Esophagus (tissue), 2 donors: ENCODE measurements around the gene FNDC3B. TPM values are rescaled to one million over a fixed set of nuclear protein-coding genes. Genes with fewer than 3 reads are reported as not detected.

Experiments
- H3K27ac ChIP-seq, 2 donors: one replicate each; pipeline ENCODE4 v1.5.1; 2013; ENCODE audit warnings: low read depth in 2 of 2, mild to moderate bottlenecking in 2 of 2, inconsistent platforms in 1 of 2, low read length in 1 of 2, moderate library complexity in 1 of 2
- H3K27me3 ChIP-seq, 2 donors: one replicate each; pipeline ENCODE4 v1.6.1; 2013; ENCODE audit warnings: low read length in 2 of 2, control low read depth in 1 of 2, mild to moderate bottlenecking in 1 of 2; ENCODE audit not compliant: insufficient read depth in 2 of 2, control insufficient read depth in 1 of 2
- H3K36me3 ChIP-seq, 2 donors: one replicate each; pipeline ENCODE4 v1.6.1; 2013; ENCODE audit warnings: low read length in 1 of 2; ENCODE audit not compliant: control insufficient read depth in 2 of 2, insufficient read depth in 2 of 2
- H3K4me1 ChIP-seq, 2 donors: one replicate each; pipeline ENCODE4 v1.6.1; 2013; ENCODE audit warnings: low read length in 1 of 2; ENCODE audit not compliant: control insufficient read depth in 2 of 2, insufficient read depth in 2 of 2
- H3K4me3 ChIP-seq, 2 donors: one replicate each; pipeline ENCODE4 v1.5.1; 2013; ENCODE audit warnings: low read length in 2 of 2, mild to moderate bottlenecking in 2 of 2, low read depth in 1 of 2, moderate library complexity in 1 of 2
- H3K9me3 ChIP-seq, 2 donors: one replicate each; pipeline ENCODE4 v1.6.1; 2013; ENCODE audit warnings: mild to moderate bottlenecking in 2 of 2, low read depth in 1 of 2, low read length in 1 of 2, moderate library complexity in 1 of 2; ENCODE audit not compliant: control insufficient read depth in 2 of 2, insufficient read depth in 1 of 2
- WGBS, 2 donors: extraction: QIAGEN DNeasy Blood & Tissue Kit; methylation state at CpG; one replicate each; pipeline ENCODE4 v1.1.7; 2013; 5-methylcytosine and 5-hydroxymethylcytosine counted together
- polyA plus RNA-seq, 2 donors: library from polyadenylated mRNA; stranded (reverse); fragments of 200-250 nt; gene quantifications; one replicate each; pipeline ENCODE4 v1.2.3, GENCODE V29; 2013
- donor health status: healthy with polysubstance abuse.
- donor health status: Bipolar disorder and iron deficiency.

FNDC3B gene
- polyA plus RNA-seq, 2 donors = 2.8 to 3.3 TPM

DNA sequence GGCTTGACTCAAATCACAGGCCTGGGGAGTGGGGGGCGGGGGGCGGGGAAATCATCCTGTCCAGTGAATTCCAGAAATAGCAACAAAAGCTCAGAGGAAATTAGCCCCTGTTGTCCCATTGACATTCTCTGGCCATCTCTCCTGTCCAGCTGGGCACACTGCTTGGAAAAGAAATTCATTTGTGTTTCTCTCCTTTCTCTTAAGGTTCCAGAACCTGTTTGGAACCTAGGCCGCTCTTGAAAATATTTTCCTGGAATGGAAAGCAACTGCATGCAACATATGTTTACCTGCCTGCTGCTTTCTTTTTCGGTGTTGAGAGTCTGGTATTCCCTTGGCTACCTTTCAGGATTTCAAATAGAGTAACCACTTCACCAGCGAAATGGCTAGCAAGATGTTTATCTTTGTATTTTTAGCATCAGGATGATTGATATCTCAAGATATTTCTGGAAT is 239.8 kb downstream of the FNDC3B start:
- H3K27ac ChIP-seq = no peak overlapping the region
- H3K4me1 ChIP-seq = no peaks in the 10 kb centered on the region
- WGBS, 2 donors = 50 to 52% methylated on average over 5 of the region's 5 CpGs

GRCh38 chr3:172279974-172280373 is 240.6 kb downstream of the FNDC3B start:
- H3K27ac ChIP-seq = no peak overlapping the region
- H3K9me3 ChIP-seq = no peaks in the 10 kb centered on the region
- H3K27me3 ChIP-seq = no peaks in the 10 kb centered on the region
- no peaks in the 10 kb centered on the region for H3K4me1 ChIP-seq
- no peak overlapping the region for H3K4me3 ChIP-seq
- 89 to 91% methylated on average over 8 of the region's 8 CpGs for WGBS, 2 donors
- no peaks in the 10 kb centered on the region for H3K36me3 ChIP-seq

More for the DNA sequence above, 239.8 kb downstream of the FNDC3B start:
- Histone ChIP-seq H3K27me3 (no peaks in the 10 kb centered on the region), H3K9me3 (no peaks in the 10 kb centered on the region), H3K4me3 (no peak overlapping the region), H3K36me3 (no peaks in the 10 kb centered on the region)

DNA sequence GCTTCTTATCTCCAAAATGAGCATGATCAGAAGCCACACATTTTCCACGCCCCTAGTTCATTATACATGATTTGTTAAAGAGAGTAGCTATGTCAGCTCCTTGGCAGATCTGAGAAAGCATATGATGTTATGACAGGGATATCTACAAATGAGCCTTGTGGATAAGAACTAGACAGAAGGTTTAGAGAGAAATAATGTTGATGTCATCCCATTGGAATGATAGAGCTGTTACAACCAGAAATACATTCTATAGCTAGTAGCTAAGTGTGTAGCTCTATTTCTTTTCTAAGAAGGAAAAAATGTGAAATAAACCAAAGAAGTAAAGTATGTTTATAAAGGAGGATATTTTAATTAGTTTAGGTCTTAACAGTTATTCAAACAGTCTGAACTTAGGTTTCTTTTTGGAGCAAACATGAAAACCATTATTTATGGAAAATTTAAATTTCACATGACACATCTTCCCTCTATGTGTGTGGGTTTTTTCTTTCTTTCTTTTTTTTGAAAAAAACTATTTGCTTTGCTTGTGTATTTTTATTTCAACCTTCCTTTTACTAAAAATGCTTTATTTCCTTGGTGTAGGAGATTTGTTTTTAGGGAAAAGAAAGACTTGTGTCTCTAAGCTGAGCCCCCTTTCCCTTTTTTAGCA is 241.2 kb downstream of the FNDC3B start:
- no peak overlapping the region for H3K27ac ChIP-seq
- no peaks in the 10 kb centered on the region for H3K36me3 ChIP-seq
- 63 to 78% methylated on average over 1 of the region's 1 CpG for WGBS, 2 donors
- no peaks in the 10 kb centered on the region for H3K4me1 ChIP-seq
- no peak overlapping the region for H3K4me3 ChIP-seq
- H3K9me3 ChIP-seq = no peaks in the 10 kb centered on the region
- H3K27me3 ChIP-seq = no peaks in the 10 kb centered on the region

GRCh38 chr3:172281884-172282283 is 242.5 kb downstream of the FNDC3B start:
- H3K36me3 ChIP-seq = no peaks in the 10 kb centered on the region
- H3K27ac ChIP-seq = no peak overlapping the region
- H3K9me3 ChIP-seq = no peaks in the 10 kb centered on the region
- H3K4me1 ChIP-seq = no peaks in the 10 kb centered on the region
- H3K27me3 ChIP-seq = no peaks in the 10 kb centered on the region
- WGBS, 2 donors = 89 to 91% methylated on average over 7 of the region's 7 CpGs
- no peak overlapping the region for H3K4me3 ChIP-seq

GRCh38 chr3:172282850-172283249 is 243.5 kb downstream of the FNDC3B start:
- Histone ChIP-seq H3K27ac (no peak overlapping the region), H3K4me3 (no peak overlapping the region), H3K4me1 (no peaks in the 10 kb centered on the region), H3K9me3 (no peaks in the 10 kb centered on the region), H3K27me3 (no peaks in the 10 kb centered on the region), H3K36me3 (no peaks in the 10 kb centered on the region)
- 81 to 88% methylated on average over 3 of the region's 3 CpGs for WGBS, 2 donors

DNA sequence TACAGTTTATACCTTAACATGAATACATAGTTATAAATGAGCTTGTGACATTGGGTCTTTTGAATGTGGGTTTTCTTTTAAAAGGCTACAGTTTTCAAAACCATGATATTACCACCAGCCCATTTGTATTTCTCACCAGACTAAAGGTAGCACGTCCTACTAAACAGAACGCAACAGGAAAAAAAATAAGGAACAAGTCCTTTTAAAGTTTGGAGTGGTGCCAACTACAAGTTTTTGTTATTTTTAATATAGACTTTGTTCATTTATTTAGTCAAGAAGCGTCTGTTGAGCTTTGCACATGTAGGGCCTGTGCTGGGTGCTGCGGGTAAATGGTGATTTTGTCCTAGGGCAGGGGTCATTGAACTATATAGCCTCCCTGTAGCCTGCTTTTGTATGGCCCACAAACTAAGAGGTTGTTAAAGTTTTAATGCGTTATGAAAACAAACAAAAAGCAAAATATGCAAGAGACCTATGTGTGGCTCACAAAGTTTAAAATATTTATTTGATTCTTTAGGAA is 244.5 kb downstream of the FNDC3B start:
- no peaks in the 10 kb centered on the region for H3K4me1 ChIP-seq
- H3K27ac ChIP-seq = no peak overlapping the region
- WGBS, 2 donors = 74 to 80% methylated on average over 5 of the region's 5 CpGs
- no peak overlapping the region for H3K4me3 ChIP-seq
- H3K27me3 ChIP-seq = no peaks in the 10 kb centered on the region
- H3K9me3 ChIP-seq = no peaks in the 10 kb centered on the region
- H3K36me3 ChIP-seq = peaks cover 0 to 3% of the 10 kb centered on the region in 2 donors

DNA sequence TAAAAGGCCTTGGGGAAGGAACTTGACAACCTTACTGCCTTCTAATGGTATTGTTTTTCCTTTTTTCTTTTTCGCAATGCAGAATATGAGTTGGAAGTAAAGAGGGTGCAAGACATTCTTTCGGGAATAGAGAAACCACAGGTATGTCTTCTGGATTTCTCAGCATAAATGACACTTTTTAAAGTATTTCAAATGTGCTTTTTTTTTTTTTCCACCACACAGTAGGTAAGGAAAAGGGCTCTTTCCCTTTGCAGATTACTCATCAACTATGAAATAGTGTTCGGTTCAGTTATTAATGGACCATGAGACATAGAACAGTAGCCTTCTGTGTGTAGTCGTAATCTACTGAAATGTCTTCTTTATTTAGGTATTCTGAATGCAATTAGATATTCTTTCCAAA is 246.5 kb downstream of the FNDC3B start:
- H3K4me3 ChIP-seq = no peak overlapping the region

DNA sequence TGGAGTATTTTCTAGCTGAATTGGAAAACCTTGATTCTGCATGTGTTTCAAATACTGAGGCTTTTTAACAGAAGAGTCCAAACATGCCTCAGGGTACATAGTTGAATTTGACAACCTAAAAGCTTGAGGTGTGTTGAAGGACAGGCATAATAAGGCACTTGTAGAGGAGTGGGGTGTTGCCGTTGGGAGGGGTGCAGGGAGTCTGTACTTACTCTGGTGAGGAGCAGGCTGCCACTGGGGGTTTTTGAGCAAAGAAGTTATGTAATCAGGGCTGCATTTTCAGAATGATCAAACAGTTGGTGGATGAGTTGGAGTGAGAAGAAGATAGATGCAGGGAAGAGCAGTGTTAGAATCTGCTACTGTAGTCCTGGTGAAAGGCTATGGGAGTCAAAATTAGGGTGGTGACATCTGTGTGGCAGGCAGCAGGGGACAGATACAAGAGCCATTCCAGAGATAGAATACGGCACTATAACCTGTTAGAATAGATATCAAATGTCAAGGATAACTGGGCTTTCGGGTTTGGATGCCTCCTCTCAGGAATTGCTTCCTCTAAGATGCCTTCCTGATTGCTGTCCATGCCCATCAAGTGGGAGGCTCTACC is 247.3 kb downstream of the FNDC3B start:
- H3K36me3 ChIP-seq = peaks cover 0 to 3% of the 10 kb centered on the region in 2 donors
- H3K27ac ChIP-seq = no peak overlapping the region
- no peaks in the 10 kb centered on the region for H3K27me3 ChIP-seq
- H3K9me3 ChIP-seq = no peaks in the 10 kb centered on the region
- no peak overlapping the region for H3K4me3 ChIP-seq
- no peaks in the 10 kb centered on the region for H3K4me1 ChIP-seq
- WGBS, 2 donors = 70 to 75% methylated on average over 3 of the region's 3 CpGs

More for the DNA sequence above, 246.5 kb downstream of the FNDC3B start:
- Histone ChIP-seq H3K4me1 (no peaks in the 10 kb centered on the region), H3K27me3 (no peaks in the 10 kb centered on the region), H3K36me3 (peaks cover 0 to 3% of the 10 kb centered on the region in 2 donors), H3K9me3 (no peaks in the 10 kb centered on the region), H3K27ac (no peak overlapping the region)
- WGBS, 2 donors = 84 to 90% methylated on average over 4 of the region's 4 CpGs

- 85 to 86% methylated on average over 4 of the region's 4 CpGs for WGBS, 2 donors
These were observed 248.6 kb downstream of the FNDC3B start for GRCh38 chr3:172287937-172288477.

More at GRCh38 chr3:172287937-172288477, 248.6 kb downstream of the FNDC3B start:
- no peaks in the 10 kb centered on the region for H3K9me3 ChIP-seq
- no peaks in the 10 kb centered on the region for H3K4me1 ChIP-seq
- peaks cover 0 to 3% of the 10 kb centered on the region in 2 donors for H3K36me3 ChIP-seq
- H3K27ac ChIP-seq = peak overlapping the region in 1 of 2 donors; percentile 2
- no peak overlapping the region for H3K4me3 ChIP-seq
- no peaks in the 10 kb centered on the region for H3K27me3 ChIP-seq
